ENCODE results near the gene CHMP1A. TPM values are rescaled to one million over a fixed set of nuclear protein-coding genes. Genes with fewer than 3 reads are reported as not detected.

Gene CHMP1A
- total RNA-seq, 6 donors from 2014 or later: 51.4 to 117 (median 97.8) TPM

- Histone ChIP-seq H3K27me3 (no peaks in the 10 kb centered on the region), H3K36me3 (no peaks in the 10 kb centered on the region), H3K27ac (no peak overlapping the region), H3K9me3 (no peaks in the 10 kb centered on the region), H3K4me1 (no peaks in the 10 kb centered on the region), H3K4me3 (no peak overlapping the region)
- no peak for ATAC-seq (ENCODE audit: low FRiP score in 2 of 2)
- WGBS, 2 donors: 95 to 97% methylated on average over 17 to 47 of the region's 47 CpGs
- TF ChIP-seq POLR2A (IDR thresholded peaks at IDR 0.05) (no peak), EP300 (IDR thresholded peaks at IDR 0.05) (no peak), POLR2AphosphoS5 (IDR thresholded peaks at IDR 0.05) (no peak)
- TF ChIP-seq, protein P1, sequence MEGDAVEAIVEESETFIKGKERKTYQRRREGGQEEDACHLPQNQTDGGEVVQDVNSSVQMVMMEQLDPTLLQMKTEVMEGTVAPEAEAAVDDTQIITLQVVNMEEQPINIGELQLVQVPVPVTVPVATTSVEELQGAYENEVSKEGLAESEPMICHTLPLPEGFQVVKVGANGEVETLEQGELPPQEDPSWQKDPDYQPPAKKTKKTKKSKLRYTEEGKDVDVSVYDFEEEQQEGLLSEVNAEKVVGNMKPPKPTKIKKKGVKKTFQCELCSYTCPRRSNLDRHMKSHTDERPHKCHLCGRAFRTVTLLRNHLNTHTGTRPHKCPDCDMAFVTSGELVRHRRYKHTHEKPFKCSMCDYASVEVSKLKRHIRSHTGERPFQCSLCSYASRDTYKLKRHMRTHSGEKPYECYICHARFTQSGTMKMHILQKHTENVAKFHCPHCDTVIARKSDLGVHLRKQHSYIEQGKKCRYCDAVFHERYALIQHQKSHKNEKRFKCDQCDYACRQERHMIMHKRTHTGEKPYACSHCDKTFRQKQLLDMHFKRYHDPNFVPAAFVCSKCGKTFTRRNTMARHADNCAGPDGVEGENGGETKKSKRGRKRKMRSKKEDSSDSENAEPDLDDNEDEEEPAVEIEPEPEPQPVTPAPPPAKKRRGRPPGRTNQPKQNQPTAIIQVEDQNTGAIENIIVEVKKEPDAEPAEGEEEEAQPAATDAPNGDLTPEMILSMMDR (IDR thresholded peaks at IDR 0.05): no peak
- DNase-seq: peak in 1 of 2 donors; percentile 82
Observed at GRCh38 chr16:89595330-89596060, 62.0 kb downstream of the CHMP1A start.

Other genes with a start within 250 kb of the CHMP1A start
- gene ANKRD11, start 167.1 kb downstream of the CHMP1A start, total RNA-seq: 100 to 1,000 TPM in 5 of 6 donors, 10 to 100 TPM in 1; 92.4 to 313 (median 134) TPM
- gene SPG7, start 149.3 kb downstream of the CHMP1A start, total RNA-seq: 100 to 1,000 TPM in 4 of 6 donors, 10 to 100 TPM in 2; 72.6 to 419 (median 111) TPM
- gene RPL13, start 97.0 kb downstream of the CHMP1A start, total RNA-seq: 1,000 to 10,000 TPM; 1,332 to 3,837 (median 2,323) TPM
- gene CPNE7, start 82.0 kb downstream of the CHMP1A start, total RNA-seq: 10 to 100 TPM in 1 of 6 donors, 1 to 10 TPM in 3, not detected in 2; 1.4 to 14.7 (median 3.6) TPM
- gene DPEP1, start 44.1 kb downstream of the CHMP1A start, total RNA-seq: 1 to 10 TPM in 3 of 6 donors, not detected in 3; 1.2 to 2.7 (median 1.5) TPM
- gene SPATA33, start 128 bp upstream of the CHMP1A start, total RNA-seq: 10 to 100 TPM in 3 of 6 donors, 1 to 10 TPM in 3; 5.8 to 22.0 (median 8.8) TPM
- 100 to 1,000 TPM in 2 of 6 donors, 10 to 100 TPM in 4; 38.4 to 197 (median 85.3) TPM for gene CDK10, start 29.0 kb upstream of the CHMP1A start, total RNA-seq
- gene SPATA2L, start 44.0 kb upstream of the CHMP1A start, total RNA-seq: 10 to 100 TPM; 11.5 to 49.3 (median 26.5) TPM
- gene VPS9D1, start 63.2 kb upstream of the CHMP1A start, total RNA-seq: 10 to 100 TPM in 5 of 6 donors, 1 to 10 TPM in 1; 7.4 to 45.1 (median 20.2) TPM
- gene ZNF276, start 63.8 kb upstream of the CHMP1A start, total RNA-seq: 100 to 1,000 TPM in 1 of 6 donors, 10 to 100 TPM in 5; 28.6 to 172 (median 39.0) TPM
- 10 to 100 TPM in 4 of 6 donors, 1 to 10 TPM in 2; 5.5 to 25.1 (median 12.1) TPM for gene FANCA, start 158.9 kb upstream of the CHMP1A start, total RNA-seq
- gene SPIRE2, start 170.8 kb upstream of the CHMP1A start, total RNA-seq: 10 to 100 TPM in 4 of 6 donors, 1 to 10 TPM in 2; 6.1 to 52.4 (median 14.7) TPM
- gene TCF25, start 215.9 kb upstream of the CHMP1A start, total RNA-seq: 1,000 to 10,000 TPM in 1 of 6 donors, 100 to 1,000 TPM in 5; 132 to 1,060 (median 211) TPM